Muscle of arm (tissue), 12 donors: ENCODE measurements around the gene TMED6. TPM values are rescaled to one million over a fixed set of nuclear protein-coding genes. Genes with fewer than 3 reads are reported as not detected.
"Not testable (repeated sequence)": the region's sequence is repeated elsewhere in the genome, so short reads cannot be mapped to it uniquely, and the experiment has no call there.

Source experiments
- DNase-seq: peaks from one replicate; pipeline ENCODE4 v3.0.0-alpha.2; 2013
- polyA plus RNA-seq, 12 donors: library from polyadenylated mRNA; unstranded; fragments of 120-200 nt; gene quantifications; one replicate each; pipeline ENCODE4 v1.2.1, GENCODE V29; 2013; ENCODE audit not compliant: insufficient read length in 12 of 12

The TMED6 gene
- polyA plus RNA-seq, 12 donors: 0.90 to 2.2 (median 1.4) TPM; not detected in 2

DNA sequence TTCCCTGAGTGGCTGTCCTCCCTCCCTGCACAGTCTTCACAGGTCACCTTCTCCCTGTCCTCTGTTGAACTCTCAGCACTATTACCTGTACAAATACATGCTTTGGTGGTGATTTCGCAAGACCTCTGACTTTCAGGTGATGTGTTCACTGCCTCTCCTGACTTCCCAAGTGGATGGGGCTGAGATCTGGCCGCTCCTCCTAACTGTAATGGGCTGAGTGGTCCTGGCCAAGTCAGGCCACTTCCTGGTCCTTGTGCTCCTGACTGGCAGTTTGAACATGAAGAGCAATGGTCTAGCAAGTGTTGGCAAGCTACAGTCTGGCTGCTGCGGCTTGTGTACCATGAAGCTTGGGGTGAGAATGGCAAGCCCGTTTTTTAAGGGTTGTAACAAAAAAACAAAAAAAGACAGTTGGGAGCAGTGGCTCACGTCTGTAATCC lies 11.7 kb upstream of the TMED6 start:
- no peak for DNase-seq

- not testable (repeated sequence) for DNase-seq
These were observed 8.5 kb upstream of the TMED6 start for GRCh38 chr16:69360070-69360469.

GRCh38 chr16:69350536-69351133 lies 951 bp downstream of the TMED6 start:
- no peak for DNase-seq

GRCh38 chr16:69349536-69349935 lies 2.0 kb downstream of the TMED6 start:
- no peak for DNase-seq

- DNase-seq: no peak
These were observed 3.4 kb downstream of the TMED6 start for GRCh38 chr16:69348222-69348621.

- DNase-seq: no peak
These were observed 4.9 kb downstream of the TMED6 start for GRCh38 chr16:69346683-69347082.

- no peak for DNase-seq
These were observed 5.7 kb downstream of the TMED6 start for GRCh38 chr16:69345923-69346322.

DNA sequence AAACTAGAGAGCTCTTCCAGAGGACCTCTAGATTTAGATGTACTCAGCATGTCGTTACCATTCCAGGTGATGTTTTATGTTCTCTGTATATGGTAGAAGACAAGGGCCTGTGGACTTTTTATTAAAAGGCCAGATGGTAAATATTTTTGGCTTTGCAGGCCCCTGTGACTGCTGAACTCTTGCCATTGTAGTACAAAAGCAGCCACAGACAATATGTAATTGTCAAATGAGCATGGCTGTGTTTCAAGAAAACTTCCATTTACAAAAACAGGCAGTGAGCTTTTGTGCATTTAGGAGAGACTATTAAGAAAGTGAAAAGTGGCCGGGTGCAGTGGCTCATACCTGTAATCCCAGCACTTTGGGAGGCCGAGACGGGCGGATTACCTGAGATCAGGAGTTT lies 7.4 kb downstream of the TMED6 start:
- DNase-seq: no peak

DNA sequence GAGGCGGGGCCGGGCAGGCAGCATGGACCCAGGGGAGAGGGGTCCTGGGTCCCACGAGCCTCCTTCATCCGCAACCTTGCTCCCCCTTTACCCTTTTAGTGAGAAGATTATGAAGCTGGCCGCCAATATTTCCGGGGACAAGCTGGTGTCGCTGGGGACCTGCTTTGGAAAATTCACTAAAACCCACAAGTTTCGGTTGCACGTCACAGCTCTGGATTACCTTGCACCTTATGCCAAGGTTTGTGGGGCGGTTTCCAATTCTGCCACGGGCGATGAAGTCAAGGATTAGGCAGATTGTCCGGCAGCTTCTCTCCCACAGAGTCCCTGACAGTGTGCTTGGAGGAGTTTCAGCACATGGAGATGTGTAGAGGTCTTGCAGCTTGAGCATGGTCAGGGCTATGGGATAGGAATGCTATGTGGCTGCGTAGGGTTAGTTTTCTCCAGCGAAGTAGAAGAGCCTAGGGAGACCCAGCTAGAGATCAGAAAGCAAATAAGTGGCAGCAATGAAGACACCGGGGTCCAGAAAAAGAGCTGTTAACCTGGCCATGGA lies 11.4 kb downstream of the TMED6 start:
- no peak for DNase-seq

- peak; percentile 98 for DNase-seq
These were observed 12.1 kb downstream of the TMED6 start, which contains the start of the genes COG8 and NIP7 for GRCh38 chr16:69339289-69340094. Gene COG8 (minus strand): TSS chr16:69339564. CDS start chr16:69339552, 12 bp downstream. Gene NIP7 (plus strand): TSS chr16:69339772. CDS start chr16:69339830, 58 bp downstream.

DNA sequence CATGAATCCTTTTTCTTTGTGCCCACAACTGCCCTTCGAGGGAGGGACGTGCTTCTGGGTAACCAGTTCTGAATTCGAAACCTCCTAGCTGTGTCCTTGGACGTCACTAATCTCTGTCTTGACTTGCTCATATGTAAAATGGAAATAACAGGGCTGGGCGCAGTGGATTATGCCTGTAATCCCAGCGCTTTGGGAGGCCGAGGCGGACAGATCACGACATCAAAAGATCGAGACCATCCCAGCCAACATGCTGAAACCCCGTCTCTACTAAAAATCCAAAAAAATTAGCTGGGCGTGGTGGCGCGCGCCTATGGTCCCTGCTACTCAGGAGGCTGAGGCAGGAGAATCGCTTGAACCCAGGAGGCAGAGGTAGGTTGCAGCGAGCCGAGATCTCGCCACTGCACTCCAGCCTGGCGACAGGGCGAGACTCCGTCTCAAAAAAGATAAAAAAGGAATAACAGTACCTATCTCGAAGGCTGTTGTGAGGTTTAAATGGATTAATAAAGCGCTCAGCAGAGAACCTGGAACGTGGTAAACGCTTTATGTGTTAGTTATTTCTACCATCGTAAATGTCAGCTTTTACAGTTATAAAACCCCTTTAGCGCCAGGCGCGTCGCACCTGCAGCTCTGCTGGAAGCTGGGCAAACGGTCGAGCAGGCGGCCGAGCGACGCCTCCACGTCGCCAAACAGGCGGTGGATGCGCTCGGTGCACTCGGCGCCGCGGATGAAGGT lies 12.9 kb downstream of the TMED6 start:
- DNase-seq: no peak

DNA sequence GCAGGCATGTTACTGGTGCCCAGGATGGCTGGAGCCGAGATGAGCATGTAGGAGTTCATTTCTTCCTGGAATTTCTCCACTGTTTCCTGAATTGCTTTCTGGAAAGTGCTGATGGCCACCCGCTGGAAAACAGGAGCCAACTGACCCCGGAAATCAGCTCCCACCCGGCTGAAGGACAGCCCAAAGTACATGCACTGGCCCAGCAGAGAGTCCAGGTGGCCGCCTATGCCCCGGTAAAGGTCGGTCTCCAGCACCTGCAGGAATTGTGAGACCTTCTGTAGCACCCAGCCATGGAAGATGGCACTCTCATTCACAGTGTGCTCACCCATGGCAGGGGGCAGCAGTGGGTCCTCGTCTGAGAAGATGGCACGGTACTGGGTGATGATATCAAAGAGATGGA lies 16.9 kb downstream of the TMED6 start:
- no peak for DNase-seq

GRCh38 chr16:69330286-69331109 lies 21.1 kb downstream of the TMED6 start, which contains the start of gene PDF:
Gene PDF (minus strand): TSS chr16:69330588. CDS start chr16:69330570, 18 bp downstream.
- peak; percentile 92 for DNase-seq

- DNase-seq: no peak
These were observed 22.0 kb downstream of the TMED6 start for GRCh38 chr16:69329369-69330285.

GRCh38 chr16:69328854-69329316 lies 22.7 kb downstream of the TMED6 start:
- DNase-seq: no peak

DNA sequence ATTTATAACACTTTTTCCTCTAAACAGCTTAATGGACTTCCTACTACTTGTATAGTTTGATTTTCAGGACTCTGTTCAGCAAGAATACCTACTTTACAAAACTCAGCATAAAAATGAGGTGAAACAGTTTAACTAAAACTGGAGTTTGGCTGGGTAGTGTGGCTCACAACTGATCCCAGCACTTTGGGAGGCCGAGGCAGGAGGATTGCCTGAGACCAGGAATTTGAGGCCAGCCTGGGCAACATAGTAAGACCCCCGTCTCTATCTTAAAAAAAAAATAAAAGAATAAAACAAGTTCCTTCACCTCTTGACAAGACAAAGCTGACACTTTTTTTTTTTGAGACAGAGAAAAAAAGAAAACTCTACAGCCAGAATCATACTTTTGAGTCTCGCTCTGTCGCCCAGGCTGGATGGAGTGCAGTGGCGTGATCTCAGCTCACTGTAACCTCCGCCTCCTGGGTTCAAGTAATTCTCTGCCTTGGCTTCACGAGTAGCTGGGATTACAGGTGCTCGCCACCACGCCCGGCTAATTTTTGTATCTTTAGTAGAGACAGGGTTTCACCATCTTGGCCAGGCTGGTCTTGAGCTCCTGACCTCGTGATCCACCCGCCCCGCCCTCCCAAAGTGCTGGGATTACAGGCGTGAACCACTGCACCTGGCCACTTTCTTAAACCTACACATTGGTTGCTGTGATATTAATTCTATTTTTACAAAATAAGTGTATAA lies 23.8 kb downstream of the TMED6 start:
- DNase-seq: no peak

DNA sequence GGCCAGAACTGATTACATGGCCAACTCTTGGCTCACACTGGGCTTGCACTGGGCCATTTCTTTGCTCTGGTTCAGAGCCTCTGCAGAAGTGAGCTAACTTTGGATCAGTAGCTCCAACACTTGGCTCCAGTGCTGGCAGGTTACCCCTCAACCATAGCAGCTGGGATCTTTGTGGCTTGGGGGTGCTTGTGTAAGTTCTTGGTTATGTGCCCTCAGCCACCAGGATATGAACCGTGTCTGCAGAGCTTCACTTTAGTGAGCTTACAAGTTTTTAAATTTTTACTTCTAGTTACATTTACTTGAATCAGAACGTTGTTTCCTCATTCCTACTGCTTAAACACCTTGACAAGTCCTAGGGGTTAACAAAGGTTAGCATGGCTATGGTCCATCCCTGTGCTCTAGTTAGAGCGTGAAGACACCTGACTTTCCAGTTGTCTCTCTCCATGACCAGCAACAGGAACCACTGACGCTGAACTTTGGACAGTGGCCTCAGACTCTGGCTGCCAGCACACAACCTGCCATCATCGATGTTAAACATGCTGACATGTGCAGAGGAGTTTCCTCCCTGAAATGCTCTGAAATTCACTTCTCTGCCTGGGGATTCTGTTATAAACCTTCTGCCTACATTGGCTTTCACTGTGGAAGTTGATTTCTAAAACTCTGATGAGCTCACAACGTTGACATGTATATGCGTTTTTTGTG lies 25.3 kb downstream of the TMED6 start:
- no peak for DNase-seq

- DNase-seq: no peak
These were observed 25.8 kb downstream of the TMED6 start for GRCh38 chr16:69325784-69326171.
